SK-N-SH (cell line): ENCODE data around the gene TPRG1L. TPM values are rescaled to one million over a fixed set of nuclear protein-coding genes. Genes with fewer than 3 reads are reported as not detected.

Experiments used
- CTCF ChIA-PET: fragments of 300-600, 350-600 bp; formaldehyde crosslinking; extraction: SDS; loops from one replicate; lab custom pipeline; 2021; lab: Yijun Ruan, JAX
- POLR2A ChIA-PET: fragments of 350-600 bp; sonication (Branson Sonifier 250); formaldehyde crosslinking; extraction: SDS; loops from one replicate; lab custom pipeline; 2020; ENCODE audit warnings: antibody characterized with exemption, inconsistent platforms; lab: Yijun Ruan, JAX
- DNase-seq: peaks from one replicate; pipeline ENCODE4 v3.0.0; 2012
- H2AFZ ChIP-seq: fragments of 200-600 bp; sonication (generic); 2 replicates; pipeline ENCODE4 v1.8.1; 2016; ENCODE audit warnings: antibody characterized with exemption, mild to moderate bottlenecking, low read depth
- H3F3A ChIP-seq: fragments of 200-600 bp; sonication (generic); replicated peaks from 2 replicates; pipeline ENCODE3; 2016; ENCODE audit warnings: antibody characterized with exemption, mild to moderate bottlenecking; ENCODE audit not compliant: insufficient read depth
- H3K27ac ChIP-seq, 2 experiments: fragments of 200-500 bp in 1 of 2; fragments of 200-600 bp in 1 of 2; sonication (Bioruptor generic) in 1 of 2; sonication (generic), shearing (Covaris generic) in 1 of 2; 2 replicates each; pipeline versions ENCODE4 v1.5.1 to v1.6.1; 2014 to 2016; ENCODE audit warnings: low read depth in 2 of 2, inconsistent platforms in 1 of 2, low read length in 1 of 2, mild to moderate bottlenecking in 1 of 2, mixed read lengths in 1 of 2
- H3K27me3 ChIP-seq: fragments of 200-600 bp; sonication (generic), shearing (Covaris generic); 2 replicates; pipeline ENCODE4 v1.6.1; 2016; ENCODE audit warnings: mixed run types; ENCODE audit not compliant: insufficient read depth
- H3K36me3 ChIP-seq, 2 experiments: fragments of 200-500 bp in 1 of 2; fragments of 200-600 bp in 1 of 2; sonication (Bioruptor generic) in 1 of 2; sonication (generic) in 1 of 2; replicated peaks in 1 of 2; 2 replicates each; pipeline versions ENCODE3 to v1.5.1; 2014 to 2016; ENCODE audit warnings: low read length in 1 of 2, mild to moderate bottlenecking in 1 of 2; ENCODE audit not compliant: insufficient read depth in 2 of 2, control insufficient read depth in 1 of 2
- H3K4me1 ChIP-seq, 2 experiments: fragments of 200-500 bp in 1 of 2; fragments of 200-600 bp in 1 of 2; sonication (Bioruptor generic) in 1 of 2; sonication (generic), shearing (Covaris generic) in 1 of 2; 2 replicates each; pipeline versions ENCODE4 v1.5.1 to v1.6.1; 2014 to 2016; ENCODE audit warnings: low read depth in 1 of 2, low read length in 1 of 2, mixed run types in 1 of 2; ENCODE audit not compliant: insufficient read depth in 2 of 2, control insufficient read depth in 1 of 2
- H3K4me2 ChIP-seq: fragments of 200-600 bp; sonication (generic), shearing (Covaris generic); 2 replicates; pipeline ENCODE4 v1.6.1; 2017; ENCODE audit warnings: mixed run types
- H3K4me3 ChIP-seq, 2 experiments: fragments of 200-500 bp in 1 of 2; fragments of 200-600 bp in 1 of 2; sonication (Bioruptor generic) in 1 of 2; sonication (generic), shearing (Covaris generic) in 1 of 2; 2 replicates each; pipeline versions ENCODE4 v1.5.1 to v1.8.1; 2014 to 2016; ENCODE audit warnings: low read depth in 2 of 2, inconsistent platforms in 1 of 2, low read length in 1 of 2, mild to moderate bottlenecking in 1 of 2, mixed read lengths in 1 of 2, moderate library complexity in 1 of 2
- H3K79me2 ChIP-seq: fragments of 200-600 bp; sonication (generic); 2 replicates; pipeline ENCODE4 v1.8.1; 2017; ENCODE audit warnings: mild to moderate bottlenecking; ENCODE audit not compliant: insufficient read depth
- H3K9ac ChIP-seq: fragments of 200-600 bp; sonication (generic); 2 replicates; pipeline ENCODE4 v1.6.1; 2017; ENCODE audit warnings: mixed run types
- H3K9me2 ChIP-seq: fragments of 200-600 bp; sonication (generic); 2 replicates; pipeline ENCODE4 v1.6.1; 2017; ENCODE audit warnings: mixed run types
- H3K9me3 ChIP-seq: fragments of 200-600 bp; sonication (generic); 2 replicates; pipeline ENCODE4 v1.6.1; 2017; ENCODE audit warnings: mixed run types, mild to moderate bottlenecking, moderate library complexity
- H4K20me1 ChIP-seq: fragments of 200-600 bp; sonication (generic); 2 replicates; pipeline ENCODE4 v1.6.1; 2017; ENCODE audit warnings: mild to moderate bottlenecking, mixed run types; ENCODE audit not compliant: insufficient read depth
- EP300 ChIP-seq, 2 experiments: IDR thresholded peaks; 2 replicates each; pipeline versions ENCODE4 v1.4.0 to v1.6.1; 2012; ENCODE audit warnings: borderline replicate concordance in 1 of 2, low read depth in 1 of 2, low read length in 1 of 2
- FOSL2 ChIP-seq: IDR thresholded peaks from 2 replicates; pipeline ENCODE4 v1.4.0; 2012; ENCODE audit warnings: low read depth, mild to moderate bottlenecking, moderate library complexity, borderline replicate concordance
- GATA2 ChIP-seq: sonication (generic); formaldehyde crosslinking; IDR thresholded peaks from 2 replicates; pipeline ENCODE4 v1.5.0; 2020; ENCODE audit warnings: mild to moderate bottlenecking, missing genetic modification reagents
- JUND ChIP-seq: IDR thresholded peaks from 2 replicates; pipeline ENCODE4 v1.4.0; 2012
- MXI1 ChIP-seq: IDR thresholded peaks from 2 replicates; pipeline ENCODE4 v1.6.1; 2012; ENCODE audit warnings: mild to moderate bottlenecking, low read depth, low read length, improper control_type of control experiment
- NFIC ChIP-seq: IDR thresholded peaks from 2 replicates; pipeline ENCODE4 v1.4.0; 2012; ENCODE audit warnings: borderline replicate concordance
- POLR2AphosphoS5 ChIP-seq: IDR thresholded peaks from 2 replicates; pipeline ENCODE4 v1.6.1; 2012; ENCODE audit warnings: low read depth, low read length
- RAD21 ChIP-seq: IDR thresholded peaks from 2 replicates; pipeline ENCODE4 v1.6.1; 2012; ENCODE audit warnings: mild to moderate bottlenecking, low read length
- RXRA ChIP-seq: IDR thresholded peaks from 2 replicates; pipeline ENCODE4 v1.4.0; 2012; ENCODE audit warnings: low read depth, mild to moderate bottlenecking, borderline replicate concordance
- TCF12 ChIP-seq: IDR thresholded peaks from 2 replicates; pipeline ENCODE4 v1.4.0; 2012
- WGBS: methylation state at CpG from one replicate; pipeline ENCODE4 v1.1.6; 2017; ENCODE audit warnings: low lambda C conversion rate; 5-methylcytosine and 5-hydroxymethylcytosine counted together
- polyA plus RNA-seq, 3 experiments: library from polyadenylated mRNA; depleted of rRNA; stranded (reverse); fragments of >200 nt; gene quantifications; 2 replicates each; pipeline ENCODE4 v1.2.3, GENCODE V29; 2012
- TF ChIP-seq, protein P1 (sequence below): fragments of 150-350 bp; IDR thresholded peaks from 2 replicates; pipeline ENCODE4 v1.6.1; 2017; ENCODE audit warnings: antibody characterized with exemption, low read length, low read depth, borderline replicate concordance
- TF ChIP-seq, protein P2 (sequence below): IDR thresholded peaks from 2 replicates; pipeline ENCODE4 v1.6.1; 2012; ENCODE audit warnings: mild to moderate bottlenecking, low read depth, low read length, moderate library complexity

TPRG1L gene
- polyA plus RNA-seq, 1 of the 3 experiments (the other 2 are of a cell fraction), result 25.9 TPM

DNA sequence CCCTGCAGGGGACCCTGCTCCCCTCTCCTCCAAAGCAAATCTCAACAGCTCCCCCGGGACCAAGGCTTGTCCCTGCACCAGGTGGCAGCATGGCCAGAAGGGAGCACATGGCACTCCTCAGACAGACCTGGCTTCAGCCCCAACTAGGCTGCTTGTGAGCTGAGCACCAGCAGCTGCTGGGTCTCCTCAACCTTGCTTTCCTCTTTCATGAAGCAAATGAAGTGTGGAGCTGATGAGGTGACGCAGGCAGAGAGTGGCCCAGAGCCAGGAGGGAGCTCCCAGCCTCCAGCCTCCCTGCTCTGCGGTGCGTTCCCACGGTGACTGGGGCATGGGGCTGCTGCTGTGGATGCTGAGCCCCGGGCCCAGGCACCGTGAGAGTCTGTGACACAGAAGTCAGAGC, 47.5 kb upstream of the TPRG1L start:
- no peaks in the 10 kb centered on the region for H3K9me2 ChIP-seq
- 17% methylated on average over 1 of the region's 7 CpGs for WGBS
- H3F3A ChIP-seq, result no peaks in the 10 kb centered on the region
- no peaks in the 10 kb centered on the region for H3K36me3 ChIP-seq
- no peaks in the 10 kb centered on the region for H3K9me3 ChIP-seq
- no peak overlapping the region for H3K4me3 ChIP-seq
- H3K4me1 ChIP-seq, result peaks cover 0 to 68% of the 10 kb centered on the region in 2 experiments; a peak in 1 of 4 replicates
- no peak overlapping the region for H3K4me2 ChIP-seq
- no peaks in the 10 kb centered on the region for H4K20me1 ChIP-seq
- H3K9ac ChIP-seq, result no peak overlapping the region
- ChIA-PET POLR2A (interaction anchor here (0.6 kb wide), 1 partner anchor 49 kb away, joined by 4 read pairs; no protein-coding TSS in a partner anchor), CTCF (interaction anchor here (0.9 to 3.9 kb wide), 11 partner anchors 11 to 124 kb away, joined by 3 to 24 read pairs (median 5); no protein-coding TSS in a partner anchor)
- H2AFZ ChIP-seq, result no peak overlapping the region
- TF ChIP-seq RAD21 (0 out of 2 replicates have a peak, but pooled peaks have one; percentile 10), MXI1 (peak; percentile 57; the same call in 1 of the 2 replicates), TCF12 (no peak)
- H3K27ac ChIP-seq, result peak overlapping the region in 1 of 2 experiments; percentile 82; a peak in 2 of 4 replicates
- DNase-seq, result peak; percentile 68
- H3K27me3 ChIP-seq, result no peaks in the 10 kb centered on the region
- H3K79me2 ChIP-seq, result no peaks in the 10 kb centered on the region

DNA sequence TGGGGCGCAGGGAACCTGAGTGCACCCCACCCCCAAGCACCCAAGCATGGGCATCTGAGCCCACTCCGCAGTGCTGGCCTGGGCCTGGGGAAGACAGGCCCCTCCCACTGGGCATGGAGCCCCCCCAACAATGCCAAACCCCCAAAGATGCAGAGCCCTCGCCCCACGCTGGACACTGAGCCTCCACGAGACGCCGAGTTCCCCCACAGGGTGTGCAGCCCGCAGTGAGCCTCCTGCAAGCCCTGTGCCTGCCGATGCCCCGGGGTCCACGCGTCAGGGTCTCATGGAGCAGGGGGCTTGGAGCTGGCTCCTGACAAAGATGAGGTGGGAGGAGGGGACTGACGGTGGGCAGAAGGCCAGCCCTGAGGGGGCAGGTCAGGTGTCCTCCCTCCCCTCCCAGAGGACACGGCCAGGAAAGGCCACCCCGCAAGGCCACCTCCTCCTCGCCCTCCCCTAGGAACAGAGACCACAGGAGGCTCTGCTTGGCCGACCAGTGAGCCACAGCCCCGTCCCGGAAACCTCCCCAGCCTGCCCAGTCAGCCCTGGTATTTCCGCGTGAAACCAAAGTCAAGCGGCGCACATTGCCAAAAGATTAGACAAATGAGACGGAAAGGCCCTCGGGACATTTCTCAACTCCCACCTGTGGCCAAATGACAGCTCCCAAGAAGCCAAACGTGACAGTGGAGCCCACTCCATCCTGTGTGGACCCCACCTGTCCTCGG, 46.9 kb upstream of the TPRG1L start:
- Histone ChIP-seq H3K4me1 (peaks cover 0 to 62% of the 10 kb centered on the region in 2 experiments; a peak in 1 of 4 replicates), H3K36me3 (no peaks in the 10 kb centered on the region), H3K27ac (peak overlapping the region in 1 of 2 experiments; percentile 82; a peak in 1 of 4 replicates), H3K9ac (no peak overlapping the region), H3K4me3 (no peak overlapping the region), H3F3A (no peaks in the 10 kb centered on the region), H3K9me2 (no peaks in the 10 kb centered on the region), H3K4me2 (no peak overlapping the region), H2AFZ (no peak overlapping the region), H3K9me3 (no peaks in the 10 kb centered on the region), H4K20me1 (no peaks in the 10 kb centered on the region), H3K79me2 (no peaks in the 10 kb centered on the region), H3K27me3 (no peaks in the 10 kb centered on the region)
- TF ChIP-seq, protein P1, sequence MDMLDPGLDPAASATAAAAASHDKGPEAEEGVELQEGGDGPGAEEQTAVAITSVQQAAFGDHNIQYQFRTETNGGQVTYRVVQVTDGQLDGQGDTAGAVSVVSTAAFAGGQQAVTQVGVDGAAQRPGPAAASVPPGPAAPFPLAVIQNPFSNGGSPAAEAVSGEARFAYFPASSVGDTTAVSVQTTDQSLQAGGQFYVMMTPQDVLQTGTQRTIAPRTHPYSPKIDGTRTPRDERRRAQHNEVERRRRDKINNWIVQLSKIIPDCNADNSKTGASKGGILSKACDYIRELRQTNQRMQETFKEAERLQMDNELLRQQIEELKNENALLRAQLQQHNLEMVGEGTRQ, result no peak
- TF ChIP-seq, protein P2, sequence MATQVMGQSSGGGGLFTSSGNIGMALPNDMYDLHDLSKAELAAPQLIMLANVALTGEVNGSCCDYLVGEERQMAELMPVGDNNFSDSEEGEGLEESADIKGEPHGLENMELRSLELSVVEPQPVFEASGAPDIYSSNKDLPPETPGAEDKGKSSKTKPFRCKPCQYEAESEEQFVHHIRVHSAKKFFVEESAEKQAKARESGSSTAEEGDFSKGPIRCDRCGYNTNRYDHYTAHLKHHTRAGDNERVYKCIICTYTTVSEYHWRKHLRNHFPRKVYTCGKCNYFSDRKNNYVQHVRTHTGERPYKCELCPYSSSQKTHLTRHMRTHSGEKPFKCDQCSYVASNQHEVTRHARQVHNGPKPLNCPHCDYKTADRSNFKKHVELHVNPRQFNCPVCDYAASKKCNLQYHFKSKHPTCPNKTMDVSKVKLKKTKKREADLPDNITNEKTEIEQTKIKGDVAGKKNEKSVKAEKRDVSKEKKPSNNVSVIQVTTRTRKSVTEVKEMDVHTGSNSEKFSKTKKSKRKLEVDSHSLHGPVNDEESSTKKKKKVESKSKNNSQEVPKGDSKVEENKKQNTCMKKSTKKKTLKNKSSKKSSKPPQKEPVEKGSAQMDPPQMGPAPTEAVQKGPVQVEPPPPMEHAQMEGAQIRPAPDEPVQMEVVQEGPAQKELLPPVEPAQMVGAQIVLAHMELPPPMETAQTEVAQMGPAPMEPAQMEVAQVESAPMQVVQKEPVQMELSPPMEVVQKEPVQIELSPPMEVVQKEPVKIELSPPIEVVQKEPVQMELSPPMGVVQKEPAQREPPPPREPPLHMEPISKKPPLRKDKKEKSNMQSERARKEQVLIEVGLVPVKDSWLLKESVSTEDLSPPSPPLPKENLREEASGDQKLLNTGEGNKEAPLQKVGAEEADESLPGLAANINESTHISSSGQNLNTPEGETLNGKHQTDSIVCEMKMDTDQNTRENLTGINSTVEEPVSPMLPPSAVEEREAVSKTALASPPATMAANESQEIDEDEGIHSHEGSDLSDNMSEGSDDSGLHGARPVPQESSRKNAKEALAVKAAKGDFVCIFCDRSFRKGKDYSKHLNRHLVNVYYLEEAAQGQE, result no peak
- TF ChIP-seq GATA2 (CRISPR knock-in tag), result no peak
- no peak for TF ChIP-seq RXRA
- TF ChIP-seq NFIC, result no peak
- no peak for TF ChIP-seq POLR2AphosphoS5
- no peak for TF ChIP-seq EP300 (IDR thresholded peaks at IDR 0.05; ENCODE audit: borderline replicate concordance in 1 of 2, low read depth in 1 of 2, low read length in 1 of 2)
- no peak for TF ChIP-seq FOSL2
- TF ChIP-seq JUND, result no peak
- ChIA-PET POLR2A (interaction anchor here (0.6 to 0.7 kb wide), 2 partner anchors 48 to 294 kb away, joined by 3 to 4 read pairs; no protein-coding TSS in a partner anchor), CTCF (interaction anchor here (0.9 to 3.9 kb wide), 11 partner anchors 10 to 125 kb away, joined by 3 to 24 read pairs (median 5); no protein-coding TSS in a partner anchor)
- no peak for DNase-seq
- WGBS, result 94% methylated on average over 6 of the region's 27 CpGs
